Spleen (tissue), 11 donors: ENCODE data around the gene DENND1A. TPM values are rescaled to one million over a fixed set of nuclear protein-coding genes. Genes with fewer than 3 reads are reported as not detected.

Source experiments
- DNase-seq: peaks from one replicate; pipeline ENCODE4 v3.0.0-alpha.2; 2020
- H3K27ac ChIP-seq, 8 donors: fragments of 200-600 bp; sonication (generic) in 7 of 8; 1 replicate in 4 of 8; 2 replicates in 4 of 8; pipeline versions ENCODE4 v1.5.0 to v1.8.0; 2016 to 2021; ENCODE audit warnings: inconsistent platforms in 4 of 8, mild to moderate bottlenecking in 4 of 8, moderate library complexity in 1 of 8
- H3K27me3 ChIP-seq, 7 donors: fragments of 200-600 bp; sonication (generic) in 6 of 7; replicated peaks in 1 of 7; 1 replicate in 4 of 7; 2 replicates in 3 of 7; pipeline versions ENCODE4 v1.5.0 to v1.8.0; 2016 to 2021; ENCODE audit warnings: inconsistent platforms in 3 of 7, mild to moderate bottlenecking in 1 of 7
- H3K36me3 ChIP-seq, 6 donors: fragments of 200-600 bp; sonication (generic) in 5 of 6; 1 replicate in 4 of 6; 2 replicates in 2 of 6; pipeline versions ENCODE4 v1.5.0 to v1.8.0; 2016 to 2021; ENCODE audit warnings: inconsistent platforms in 2 of 6
- H3K4me1 ChIP-seq, 6 donors: fragments of 200-600 bp; sonication (generic) in 5 of 6; 1 replicate in 3 of 6; 2 replicates in 3 of 6; pipeline versions ENCODE4 v1.5.0 to v1.8.0; 2016 to 2021; ENCODE audit warnings: inconsistent platforms in 3 of 6
- H3K4me3 ChIP-seq, 8 donors: fragments of 200-600 bp; sonication (generic) in 7 of 8; 1 replicate in 4 of 8; 2 replicates in 4 of 8; pipeline versions ENCODE4 v1.5.0 to v1.8.0; 2016 to 2021; ENCODE audit warnings: inconsistent platforms in 4 of 8, mild to moderate bottlenecking in 4 of 8, moderate library complexity in 2 of 8
- H3K9me3 ChIP-seq, 8 donors: fragments of 200-600 bp; sonication (generic) in 7 of 8; 1 replicate in 4 of 8; 2 replicates in 4 of 8; pipeline versions ENCODE4 v1.5.0 to v1.8.0; 2016 to 2021; ENCODE audit warnings: inconsistent platforms in 4 of 8
- POLR2A ChIP-seq, 3 donors: fragments of 450-650 bp; IDR thresholded peaks; one replicate each; pipeline ENCODE4 v1.5.1; 2017; ENCODE audit warnings: antibody characterized with exemption in 3 of 3, mild to moderate bottlenecking in 1 of 3
- POLR2AphosphoS5 ChIP-seq, 3 donors: sonication (generic); formaldehyde crosslinking; IDR thresholded peaks; one replicate each; pipeline ENCODE4 v1.5.1; 2017; ENCODE audit warnings: antibody characterized with exemption in 3 of 3
- WGBS, 5 donors: extraction: QIAGEN DNeasy Blood & Tissue Kit in 3 of 5; methylation state at CpG; one replicate each; pipeline versions ENCODE4 v1.1.5 to v1.1.7; 2013 to 2018; 5-methylcytosine and 5-hydroxymethylcytosine counted together
- intact Hi-C: fragments of 100-400 bp; cut with DNase I; formaldehyde crosslinking; loops from one replicate; pipeline ENCODE4 v1.15.0; 2023; ENCODE audit warnings: low total_unique reads
- polyA plus RNA-seq, 3 donors: library from polyadenylated mRNA; stranded (reverse); fragments of 200-250 nt; gene quantifications; one replicate each; pipeline ENCODE4 v1.2.1, GENCODE V29; 2013
- total RNA-seq, 7 donors: library from RNA; depleted of rRNA in 3 of 7; stranded (reverse); fragments of >200 nt in 3 of 7; fragmentation: NEBNext Ultra II Directional in 4 of 7; extraction: Animal tissue kit (Norgen Biotek cat#: 25700) in 4 of 7; gene quantifications; one replicate each; pipeline versions ENCODE4 v1.1.0 to v1.2.1, GENCODE V29; 2016 to 2021
- TF ChIP-seq, protein P1 (sequence below), 11 experiments: fragments of 200-600 bp in 7 of 11; fragments of 450-650 bp in 4 of 11; sonication (generic) in 4 of 11; IDR thresholded peaks in 8 of 11; conservative IDR thresholded peaks in 3 of 11; 1 replicate in 7 of 11; 2 replicates in 4 of 11; pipeline versions ENCODE4 v1.4.0 to v1.8.0; 2016 to 2021; ENCODE audit warnings: antibody characterized with exemption in 11 of 11, inconsistent platforms in 4 of 11, mild to moderate bottlenecking in 1 of 11
- donor health status: healthy with polysubstance abuse.
- donor health status: DM: no; HTN: no; CAD: no; lungs with moderate emphysema.
- donor health status: DM: no; HTN: no; CAD: no.
- donor health status: Bipolar disorder and iron deficiency.
- donor health status: healthy.
- donor health status: DM: no; HTN: no; CAD: no.
- donor health status: DM: yes; HTN: yes; CAD: no.

The DENND1A gene
- total and polyA plus RNA-seq, 10 donors, result 5.4 to 59.3 (median 48.8) TPM

DNA sequence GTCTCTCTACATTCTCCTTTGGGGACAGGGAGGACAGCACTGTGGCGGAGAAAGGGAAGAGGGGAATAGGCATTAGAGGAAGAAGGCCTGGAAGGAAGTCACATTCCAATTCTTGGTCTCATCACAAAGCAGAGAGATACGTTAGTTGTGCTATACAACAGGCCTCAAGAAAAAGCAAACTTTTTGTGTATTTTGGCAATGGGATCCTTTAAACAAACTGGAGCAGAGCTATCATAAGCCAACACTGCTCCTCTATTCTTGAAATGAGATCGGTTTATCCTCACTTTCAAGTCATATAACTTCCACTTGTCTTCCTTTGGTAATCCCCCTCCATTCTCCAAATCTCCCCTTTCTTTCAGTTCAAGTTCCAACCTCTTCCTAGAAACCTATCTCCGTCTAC, 6.5 kb downstream of the DENND1A start:
- DNase-seq, result no peak
- H3K4me3 ChIP-seq, result no peak overlapping the region
- TF ChIP-seq POLR2AphosphoS5 (IDR thresholded peaks at IDR 0.05) (no peak), POLR2A (IDR thresholded peaks at IDR 0.05) (no peak)
- TF ChIP-seq, protein P1, sequence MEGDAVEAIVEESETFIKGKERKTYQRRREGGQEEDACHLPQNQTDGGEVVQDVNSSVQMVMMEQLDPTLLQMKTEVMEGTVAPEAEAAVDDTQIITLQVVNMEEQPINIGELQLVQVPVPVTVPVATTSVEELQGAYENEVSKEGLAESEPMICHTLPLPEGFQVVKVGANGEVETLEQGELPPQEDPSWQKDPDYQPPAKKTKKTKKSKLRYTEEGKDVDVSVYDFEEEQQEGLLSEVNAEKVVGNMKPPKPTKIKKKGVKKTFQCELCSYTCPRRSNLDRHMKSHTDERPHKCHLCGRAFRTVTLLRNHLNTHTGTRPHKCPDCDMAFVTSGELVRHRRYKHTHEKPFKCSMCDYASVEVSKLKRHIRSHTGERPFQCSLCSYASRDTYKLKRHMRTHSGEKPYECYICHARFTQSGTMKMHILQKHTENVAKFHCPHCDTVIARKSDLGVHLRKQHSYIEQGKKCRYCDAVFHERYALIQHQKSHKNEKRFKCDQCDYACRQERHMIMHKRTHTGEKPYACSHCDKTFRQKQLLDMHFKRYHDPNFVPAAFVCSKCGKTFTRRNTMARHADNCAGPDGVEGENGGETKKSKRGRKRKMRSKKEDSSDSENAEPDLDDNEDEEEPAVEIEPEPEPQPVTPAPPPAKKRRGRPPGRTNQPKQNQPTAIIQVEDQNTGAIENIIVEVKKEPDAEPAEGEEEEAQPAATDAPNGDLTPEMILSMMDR (IDR thresholded peaks at IDR 0.05 in 8 of 11, conservative IDR thresholded peaks at IDR 0.05 in 3 of 11), result no peak
- no peaks in the 10 kb centered on the region for H3K36me3 ChIP-seq
- 75 to 90% (median 82%) methylated on average over 4 of the region's 4 CpGs for WGBS, 5 donors
- H3K27ac ChIP-seq, result peak overlapping the region in 3 of 8 donors; percentile 44 to 64 (median 50)
- H3K4me1 ChIP-seq, result peaks cover 12 to 65% (median 48%) of the 10 kb centered on the region in 6 donors
- intact Hi-C loops, result no loop called here
- peaks cover 0 to 7% (median 0%) of the 10 kb centered on the region in 8 donors for H3K9me3 ChIP-seq
- H3K27me3 ChIP-seq, result no peaks in the 10 kb centered on the region

DNA sequence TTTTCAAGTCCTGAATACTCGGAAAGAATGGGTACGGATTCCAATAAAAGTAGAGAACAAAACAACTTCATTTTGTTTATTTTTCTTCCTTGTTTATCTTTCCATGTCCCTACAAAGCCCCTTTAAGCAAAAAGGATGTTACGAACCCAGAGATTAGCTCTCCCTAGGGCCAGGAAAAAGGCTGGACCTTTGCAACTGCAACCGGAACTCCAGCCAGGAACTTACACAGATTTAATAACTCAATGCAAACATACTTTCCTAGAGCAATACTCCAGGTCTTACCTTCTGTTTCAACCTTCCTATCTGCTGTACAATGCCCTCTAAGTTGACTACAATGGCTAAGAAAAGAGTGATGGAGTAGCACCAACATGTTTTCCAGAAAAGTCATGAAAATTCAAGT, 7.0 kb downstream of the DENND1A start:
- Histone ChIP-seq H3K4me3 (no peak overlapping the region), H3K4me1 (peaks cover 7 to 61% (median 43%) of the 10 kb centered on the region in 6 donors), H3K27ac (peak overlapping the region in 6 of 8 donors; percentile 24 to 64 (median 46)), H3K9me3 (peaks cover 0 to 7% (median 0%) of the 10 kb centered on the region in 8 donors), H3K36me3 (no peaks in the 10 kb centered on the region), H3K27me3 (no peaks in the 10 kb centered on the region)
- no peak for DNase-seq
- WGBS, 5 donors, result 68 to 78% (median 75%) methylated on average over 4 of the region's 4 CpGs
- intact Hi-C loops, result no loop called here
- TF ChIP-seq POLR2A (IDR thresholded peaks at IDR 0.05) (no peak), POLR2AphosphoS5 (IDR thresholded peaks at IDR 0.05) (no peak)
- TF ChIP-seq, protein P1 (IDR thresholded peaks at IDR 0.05 in 8 of 11, conservative IDR thresholded peaks at IDR 0.05 in 3 of 11), result no peak

DNA sequence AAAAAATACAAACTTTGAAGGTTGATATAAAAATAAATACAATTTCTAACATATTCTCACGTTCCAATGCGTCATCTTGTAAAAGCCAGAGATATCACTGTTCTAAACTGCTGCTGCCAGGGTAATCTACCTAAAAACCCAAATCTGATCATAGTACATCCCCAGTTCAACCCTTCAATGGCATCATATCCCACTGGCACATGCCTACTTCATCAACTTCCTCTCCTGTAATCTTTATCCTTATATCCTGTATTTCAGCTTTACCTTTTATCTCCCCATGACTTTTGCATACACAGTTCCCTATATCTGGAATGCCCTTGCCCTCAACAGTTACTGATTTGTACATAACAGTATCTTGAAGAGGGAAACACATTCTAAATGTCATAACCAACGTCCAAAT, 7.5 kb downstream of the DENND1A start:
- intact Hi-C loops, result no loop called here
- Histone ChIP-seq H3K4me3 (no peak overlapping the region), H3K9me3 (peaks cover 0 to 7% (median 0%) of the 10 kb centered on the region in 8 donors), H3K4me1 (peaks cover 2 to 56% (median 38%) of the 10 kb centered on the region in 6 donors), H3K27ac (peak overlapping the region in 7 of 8 donors; percentile 4 to 64 (median 44)), H3K27me3 (no peaks in the 10 kb centered on the region), H3K36me3 (no peaks in the 10 kb centered on the region)
- DNase-seq, result no peak
- 67 to 82% (median 74%) methylated on average over 3 of the region's 3 CpGs for WGBS, 5 donors
- TF ChIP-seq, protein P1 (IDR thresholded peaks at IDR 0.05 in 8 of 11, conservative IDR thresholded peaks at IDR 0.05 in 3 of 11), result no peak

- no peak for DNase-seq
- H3K4me1 ChIP-seq, result peaks cover 0 to 25% (median 9%) of the 10 kb centered on the region in 6 donors
- no peaks in the 10 kb centered on the region for H3K27me3 ChIP-seq
- WGBS, 5 donors, result 78 to 90% (median 83%) methylated on average over 3 of the region's 3 CpGs
- H3K36me3 ChIP-seq, result peaks cover 0 to 9% (median 2%) of the 10 kb centered on the region in 6 donors
- intact Hi-C loops, result no loop called here
- H3K4me3 ChIP-seq, result no peak overlapping the region
- H3K27ac ChIP-seq, result no peak overlapping the region
- TF ChIP-seq, protein P1 (IDR thresholded peaks at IDR 0.05 in 8 of 11, conservative IDR thresholded peaks at IDR 0.05 in 3 of 11), result no peak
- TF ChIP-seq POLR2A (IDR thresholded peaks at IDR 0.05) (no peak), POLR2AphosphoS5 (IDR thresholded peaks at IDR 0.05) (no peak)
- peaks cover 0 to 10% (median 0%) of the 10 kb centered on the region in 8 donors for H3K9me3 ChIP-seq
Observed at GRCh38 chr9:123914517-123915196, 15.3 kb downstream of the DENND1A start.
